HEK293T (cell line): Measurements from ENCODE around the gene HLCS.

Source experiments
- CTCF ChIA-PET: fragments of 350-600 bp; formaldehyde crosslinking; extraction: SDS; loops from one replicate; lab custom pipeline; 2021; ENCODE audit warnings: antibody characterized with exemption, inconsistent platforms; lab: Yijun Ruan, JAX
- POLR2A ChIA-PET: fragments of 350-600 bp; formaldehyde crosslinking; extraction: SDS; loops from one replicate; lab custom pipeline; 2020; ENCODE audit warnings: antibody characterized with exemption, inconsistent platforms; lab: Yijun Ruan, JAX
- DNase-seq: peaks from one replicate; pipeline ENCODE4 v3.0.0; 2012; ENCODE audit warnings: mixed read lengths; ENCODE audit errors: extremely low spot score
- ARNT ChIP-seq: fragments of 450-650 bp; IDR thresholded peaks from 2 replicates; pipeline ENCODE4 v1.6.1; 2017; ENCODE audit warnings: mild to moderate bottlenecking
- BHLHE40 ChIP-seq: fragments of 450-650 bp; IDR thresholded peaks from 2 replicates; pipeline ENCODE4 v1.6.1; 2016; ENCODE audit warnings: mild to moderate bottlenecking, moderate library complexity, borderline replicate concordance
- CTBP1 ChIP-seq: fragments of 450-650 bp; IDR thresholded peaks from 2 replicates; pipeline ENCODE4 v1.6.1; 2016; ENCODE audit warnings: borderline replicate concordance
- ELF4 ChIP-seq: fragments of 450-650 bp; IDR thresholded peaks from 2 replicates; pipeline ENCODE4 v1.6.1; 2017; ENCODE audit warnings: antibody characterized with exemption
- FOXA1 ChIP-seq: fragments of 450-650 bp; IDR thresholded peaks from 2 replicates; pipeline ENCODE4 v1.6.1; 2016; ENCODE audit warnings: mild to moderate bottlenecking
- FOXK2 ChIP-seq: fragments of 450-650 bp; IDR thresholded peaks from 2 replicates; pipeline ENCODE4 v1.6.1; 2016; ENCODE audit warnings: mild to moderate bottlenecking
- FOXM1 ChIP-seq: fragments of 450-650 bp; IDR thresholded peaks from 2 replicates; pipeline ENCODE4 v1.6.1; 2017; ENCODE audit warnings: mild to moderate bottlenecking, borderline replicate concordance
- HDGF ChIP-seq: fragments of 450-650 bp; IDR thresholded peaks from 2 replicates; pipeline ENCODE4 v1.6.1; 2017; ENCODE audit warnings: antibody characterized with exemption, borderline replicate concordance
- L3MBTL2 ChIP-seq: fragments of 450-650 bp; conservative IDR thresholded peaks from 2 replicates; pipeline ENCODE4 v1.6.1; 2016; ENCODE audit warnings: mild to moderate bottlenecking
- LEF1 ChIP-seq: fragments of 450-650 bp; IDR thresholded peaks from 2 replicates; pipeline ENCODE4 v1.6.1; 2017; ENCODE audit warnings: mild to moderate bottlenecking, borderline replicate concordance
- NFRKB ChIP-seq: fragments of 450-650 bp; IDR thresholded peaks from 2 replicates; pipeline ENCODE4 v1.6.1; 2016; ENCODE audit warnings: mild to moderate bottlenecking, moderate library complexity
- SP1 ChIP-seq: fragments of 450-650 bp; IDR thresholded peaks from 2 replicates; pipeline ENCODE4 v1.6.1; 2017
- SUZ12 ChIP-seq: fragments of 450-650 bp; IDR thresholded peaks from 2 replicates; pipeline ENCODE4 v1.6.1; 2016; ENCODE audit warnings: mild to moderate bottlenecking
- TARDBP ChIP-seq: fragments of 450-650 bp; IDR thresholded peaks from 2 replicates; pipeline ENCODE4 v1.6.1; 2016
- ZNF384 ChIP-seq: fragments of 450-650 bp; IDR thresholded peaks from 2 replicates; pipeline ENCODE4 v1.6.1; 2016
- TF ChIP-seq, protein P1 (sequence below): fragments of 450-650 bp; IDR thresholded peaks from 2 replicates; pipeline ENCODE4 v1.6.1; 2016

HLCS gene

DNA sequence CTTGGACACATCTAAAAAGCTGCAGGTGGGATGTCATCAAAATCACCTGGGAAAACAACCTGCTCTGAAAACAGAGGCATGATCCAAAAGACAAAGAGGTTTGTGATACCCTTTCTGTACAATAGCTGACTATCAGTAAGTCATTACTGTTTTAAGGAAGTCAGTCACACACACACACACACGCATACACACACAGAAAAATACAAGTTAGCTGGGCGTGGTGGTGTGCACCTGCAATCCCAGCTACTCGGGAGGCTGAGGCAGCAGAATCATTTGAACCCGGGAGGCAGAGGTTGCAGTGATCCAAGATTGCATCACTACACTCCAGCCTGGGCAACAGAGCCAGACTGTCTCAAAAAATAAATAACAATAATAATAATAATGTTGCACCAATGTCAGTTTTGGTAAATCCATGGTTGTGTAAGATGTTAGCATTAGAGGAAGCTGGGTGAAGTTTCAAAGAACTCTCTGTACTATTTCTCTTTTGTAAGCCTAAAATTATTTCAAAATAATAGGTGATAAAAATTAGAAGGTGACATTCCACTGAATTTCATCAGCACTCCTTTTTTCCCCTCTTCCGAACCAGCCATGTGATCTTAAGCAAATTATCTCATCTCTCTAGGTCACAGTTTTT lies 9.9 kb upstream of the HLCS start:
- no peak for DNase-seq
- POLR2A ChIA-PET: interaction anchor here (1.4 to 2.1 kb wide), 2 partner anchors 13 to 95 kb away, joined by 5 read pairs; no protein-coding TSS in a partner anchor
- CTCF ChIA-PET: interaction anchor here (0.6 to 1.5 kb wide), 11 partner anchors 9 to 142 kb away, joined by 3 to 7 read pairs (median 3); partner anchors contain the start of gene HLCS
- TF ChIP-seq ZNF384: no peak
- no peak for TF ChIP-seq FOXA1
- TF ChIP-seq HDGF: no peak
- no peak for TF ChIP-seq SUZ12
- TF ChIP-seq TARDBP: no peak
- TF ChIP-seq BHLHE40: no peak
- TF ChIP-seq ARNT: no peak
- no peak for TF ChIP-seq LEF1
- TF ChIP-seq SP1: no peak
- TF ChIP-seq, protein P1, sequence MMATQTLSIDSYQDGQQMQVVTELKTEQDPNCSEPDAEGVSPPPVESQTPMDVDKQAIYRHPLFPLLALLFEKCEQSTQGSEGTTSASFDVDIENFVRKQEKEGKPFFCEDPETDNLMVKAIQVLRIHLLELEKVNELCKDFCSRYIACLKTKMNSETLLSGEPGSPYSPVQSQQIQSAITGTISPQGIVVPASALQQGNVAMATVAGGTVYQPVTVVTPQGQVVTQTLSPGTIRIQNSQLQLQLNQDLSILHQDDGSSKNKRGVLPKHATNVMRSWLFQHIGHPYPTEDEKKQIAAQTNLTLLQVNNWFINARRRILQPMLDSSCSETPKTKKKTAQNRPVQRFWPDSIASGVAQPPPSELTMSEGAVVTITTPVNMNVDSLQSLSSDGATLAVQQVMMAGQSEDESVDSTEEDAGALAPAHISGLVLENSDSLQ: no peak
- no peak for TF ChIP-seq L3MBTL2
- no peak for TF ChIP-seq FOXM1

GRCh38 chr21:36974851-36975192 lies 8.4 kb upstream of the HLCS start:
- POLR2A ChIA-PET: no interaction called here
- CTCF ChIA-PET: no interaction called here
- TF ChIP-seq, protein P1: no peak
- no peak for TF ChIP-seq ZNF384
- TF ChIP-seq NFRKB: no peak
- no peak for TF ChIP-seq SP1
- TF ChIP-seq FOXM1: no peak
- TF ChIP-seq FOXK2: no peak
- no peak for TF ChIP-seq BHLHE40
- TF ChIP-seq CTBP1: no peak
- no peak for TF ChIP-seq SUZ12
- TF ChIP-seq FOXA1: no peak
- TF ChIP-seq ARNT: no peak
- no peak for TF ChIP-seq L3MBTL2
- no peak for TF ChIP-seq HDGF
- TF ChIP-seq LEF1: no peak
- DNase-seq: no peak

GRCh38 chr21:36973986-36974850 lies 7.7 kb upstream of the HLCS start:
- DNase-seq: no peak
- TF ChIP-seq FOXM1 (no peak), LEF1 (no peak), FOXA1 (no peak), NFRKB (no peak), ZNF384 (no peak), SUZ12 (no peak), SP1 (no peak), ARNT (no peak), TARDBP (no peak), L3MBTL2 (no peak), BHLHE40 (no peak), HDGF (no peak), FOXK2 (no peak), CTBP1 (no peak), ELF4 (no peak)
- TF ChIP-seq, protein P1: no peak
- POLR2A ChIA-PET: no interaction called here
- CTCF ChIA-PET: no interaction called here

GRCh38 chr21:36968976-36969375 lies 2.5 kb upstream of the HLCS start:
- CTCF ChIA-PET: no interaction called here

DNA sequence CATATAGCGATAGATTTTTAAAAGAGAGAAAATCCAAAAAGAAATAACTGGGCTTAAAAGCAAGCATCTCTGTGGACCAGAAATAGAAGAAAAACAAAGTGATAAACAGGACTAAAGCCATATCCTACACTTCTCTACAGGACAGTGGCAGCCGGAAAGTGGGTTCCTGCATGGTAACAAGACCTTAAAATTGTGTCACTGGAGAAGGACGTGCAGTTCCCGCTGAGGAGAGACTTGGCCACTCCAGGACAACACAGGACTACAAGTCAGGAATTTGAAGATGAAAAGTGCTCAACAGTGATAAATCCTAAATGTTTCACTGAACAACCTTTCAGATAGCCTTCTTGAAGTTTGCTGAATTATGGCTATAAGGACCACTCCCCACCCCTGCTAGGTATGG lies 1.9 kb upstream of the HLCS start:
- no peak for DNase-seq
- CTCF ChIA-PET: no interaction called here
- TF ChIP-seq, protein P1: no peak
- TF ChIP-seq FOXA1 (no peak), SUZ12 (no peak), SP1 (no peak), LEF1 (no peak), HDGF (no peak), FOXM1 (no peak), ARNT (no peak), BHLHE40 (no peak), CTBP1 (no peak), L3MBTL2 (no peak), ZNF384 (no peak), ELF4 (no peak), FOXK2 (no peak), NFRKB (no peak), TARDBP (no peak)
- POLR2A ChIA-PET: no interaction called here

More at GRCh38 chr21:36968976-36969375, 2.5 kb upstream of the HLCS start:
- POLR2A ChIA-PET: no interaction called here
- no peak for DNase-seq
- no peak for TF ChIP-seq L3MBTL2
- TF ChIP-seq ARNT: no peak
- TF ChIP-seq ZNF384: no peak
- no peak for TF ChIP-seq FOXM1
- TF ChIP-seq BHLHE40: no peak
- no peak for TF ChIP-seq HDGF
- no peak for TF ChIP-seq CTBP1
- no peak for TF ChIP-seq SUZ12
- TF ChIP-seq TARDBP: no peak
- no peak for TF ChIP-seq SP1
- TF ChIP-seq ELF4: no peak
- TF ChIP-seq LEF1: no peak
- no peak for TF ChIP-seq FOXA1
